Adrenal gland (tissue), 12 donors: ENCODE results near the gene TMEM242. TPM values are rescaled to one million over a fixed set of nuclear protein-coding genes. Genes with fewer than 3 reads are reported as not detected.

Experiments
- DNase-seq, 7 donors: peaks; one replicate each; pipeline ENCODE4 v3.0.0-alpha.2; 2019 to 2020
- H3K27ac ChIP-seq, 5 donors: fragments of 200-600 bp; sonication (generic) in 4 of 5; 1 replicate in 3 of 5; 2 replicates in 2 of 5; pipeline versions ENCODE4 v1.5.1 to v1.8.0; 2016 to 2020; ENCODE audit warnings: mild to moderate bottlenecking in 1 of 5
- H3K27me3 ChIP-seq: fragments of 200-600 bp; 2 replicates; pipeline ENCODE4 v1.8.0; 2021
- H3K36me3 ChIP-seq, 2 donors: fragments of 200-600 bp; replicated peaks in 1 of 2; 1 replicate in 1 of 2; 2 replicates in 1 of 2; pipeline versions ENCODE4 v1.5.1 to v1.8.0; 2018 to 2022
- H3K4me1 ChIP-seq, 2 donors: fragments of 200-600 bp; replicated peaks in 1 of 2; 1 replicate in 1 of 2; 2 replicates in 1 of 2; pipeline versions ENCODE4 v1.5.1 to v1.8.0; 2018 to 2021
- H3K4me3 ChIP-seq, 4 donors: fragments of 200-600 bp; sonication (generic) in 3 of 4; one replicate each; pipeline ENCODE4 v1.5.1; 2016 to 2018
- H3K9me3 ChIP-seq, 3 donors: fragments of 200-600 bp; sonication (generic) in 1 of 3; replicated peaks in 1 of 3; 1 replicate in 2 of 3; 2 replicates in 1 of 3; pipeline versions ENCODE4 v1.5.1 to v1.8.0; 2016 to 2021
- CTCF ChIP-seq, 6 experiments: fragments of 450-650 bp in 4 of 6; fragments of 200-600 bp in 2 of 6; sonication (generic) in 1 of 6; IDR thresholded peaks; 1 replicate in 5 of 6; 2 replicates in 1 of 6; pipeline versions ENCODE4 v1.5.1 to v1.8.0; 2016 to 2021; ENCODE audit warnings: antibody characterized with exemption in 6 of 6, mild to moderate bottlenecking in 2 of 6, moderate library complexity in 1 of 6
- POLR2A ChIP-seq, 2 donors: fragments of 450-650 bp; IDR thresholded peaks; one replicate each; pipeline ENCODE4 v1.6.1; 2017; ENCODE audit warnings: antibody characterized with exemption in 2 of 2, mild to moderate bottlenecking in 2 of 2, moderate library complexity in 1 of 2
- WGBS, 4 donors: extraction: QIAGEN DNeasy Blood & Tissue Kit in 2 of 4; methylation state at CpG; one replicate each; pipeline versions ENCODE4 v1.1.5 to v1.1.7; 2013 to 2017; 5-methylcytosine and 5-hydroxymethylcytosine counted together
- intact Hi-C, 2 donors: fragments of 100-400 bp; cut with DNase I; formaldehyde crosslinking; loops; one replicate each; pipeline versions ENCODE4 v1.14.1 to v1.15.0; 2022 to 2023
- polyA plus RNA-seq, 3 donors: library from polyadenylated mRNA; stranded (reverse); fragments of 200-250 nt in 2 of 3; fragments of 350-450 nt in 1 of 3; fragmentation: Illumina TruSeq in 1 of 3; extraction: RNeasy Lipid Tissue Mini Kit (QIAGEN cat#74804) in 1 of 3; gene quantifications; one replicate each; pipeline ENCODE4 v1.2.3, GENCODE V29; 2013 to 2014
- total RNA-seq, 9 donors: library from RNA; depleted of rRNA in 4 of 9; stranded (reverse); fragments of >200 nt in 4 of 9; fragments of 120-200 nt in 1 of 9; fragmentation: NEBNext Ultra II Directional in 1 of 9; extraction: Animal tissue kit (Norgen Biotek cat#: 25700) in 1 of 9; gene quantifications; one replicate each; pipeline versions ENCODE4 v1.1.0 to v1.2.4, GENCODE V29; 2013 to 2023
- donor health status: healthy with polysubstance abuse.
- donor health status: Bipolar disorder and iron deficiency.
- donor health status: DM: yes; HTN: yes; CAD: no.
- donor health status: DM: no; HTN: no; CAD: no.
- donor health status: DM: no; HTN: no; CAD: no.
- donor health status: DM: yes; HTN: yes; CAD: no.

TMEM242 gene
- total and polyA plus RNA-seq, 12 donors = 7.4 to 17.2 (median 12.5) TPM

GRCh38 chr6:157255079-157255478, 68.2 kb downstream of the TMEM242 start:
- 86 to 96% (median 90%) methylated on average over 2 to 3 of the region's 3 CpGs for WGBS, 4 donors
- DNase-seq = no peak
- H3K4me3 ChIP-seq = no peak overlapping the region
- no peaks in the 10 kb centered on the region for H3K36me3 ChIP-seq
- no peaks in the 10 kb centered on the region for H3K27me3 ChIP-seq
- no peak overlapping the region for H3K27ac ChIP-seq
- intact Hi-C loops = no loop called here
- TF ChIP-seq CTCF (IDR thresholded peaks at IDR 0.05) = no peak
- TF ChIP-seq POLR2A (IDR thresholded peaks at IDR 0.05) = no peak
- H3K4me1 ChIP-seq = no peaks in the 10 kb centered on the region
- no peaks in the 10 kb centered on the region for H3K9me3 ChIP-seq

GRCh38 chr6:157254538-157254937, 68.8 kb downstream of the TMEM242 start:
- Histone ChIP-seq H3K27ac (no peak overlapping the region), H3K4me3 (no peak overlapping the region), H3K27me3 (no peaks in the 10 kb centered on the region), H3K36me3 (no peaks in the 10 kb centered on the region), H3K9me3 (no peaks in the 10 kb centered on the region), H3K4me1 (no peaks in the 10 kb centered on the region)
- DNase-seq = no peak
- no peak for TF ChIP-seq POLR2A (IDR thresholded peaks at IDR 0.05)
- no peak for TF ChIP-seq CTCF (IDR thresholded peaks at IDR 0.05)
- intact Hi-C loops = no loop called here
- WGBS, 4 donors = 71 to 86% (median 79%) methylated on average over 3 of the region's 3 CpGs

- Histone ChIP-seq H3K4me3 (no peak overlapping the region), H3K27ac (no peak overlapping the region), H3K36me3 (no peaks in the 10 kb centered on the region), H3K27me3 (no peaks in the 10 kb centered on the region), H3K9me3 (no peaks in the 10 kb centered on the region), H3K4me1 (no peaks in the 10 kb centered on the region)
- TF ChIP-seq POLR2A (IDR thresholded peaks at IDR 0.05) (no peak), CTCF (IDR thresholded peaks at IDR 0.05) (no peak)
- intact Hi-C loops = no loop called here
- 79 to 87% (median 86%) methylated on average over 5 to 7 of the region's 7 CpGs for WGBS, 4 donors
- no peak for DNase-seq
These were observed 69.6 kb downstream of the TMEM242 start for GRCh38 chr6:157253699-157254098.

GRCh38 chr6:157253017-157253416, 70.3 kb downstream of the TMEM242 start:
- H3K27me3 ChIP-seq = no peaks in the 10 kb centered on the region
- H3K27ac ChIP-seq = no peak overlapping the region
- H3K36me3 ChIP-seq = no peaks in the 10 kb centered on the region
- TF ChIP-seq CTCF (IDR thresholded peaks at IDR 0.05) (no peak), POLR2A (IDR thresholded peaks at IDR 0.05) (no peak)
- H3K9me3 ChIP-seq = no peaks in the 10 kb centered on the region
- no peak for DNase-seq
- H3K4me1 ChIP-seq = no peaks in the 10 kb centered on the region
- intact Hi-C loops = no loop called here
- H3K4me3 ChIP-seq = no peak overlapping the region
- WGBS, 4 donors = 37 to 85% (median 82%) methylated on average over 2 to 7 of the region's 7 CpGs
